Stimulated activated CD4-positive, alpha-beta T cell treated with anti-CD3 and anti-CD28 coated beads, Interleukin-1b, Interleukin-23, amount 100 ng/mL, for 24 hours (primary cell): ENCODE results near the gene PTH2R.
"Not testable (repeated sequence)": the region's sequence is repeated elsewhere in the genome, so short reads cannot be mapped to it uniquely, and the experiment has no call there.

Source experiments
- DNase-seq, 4 experiments: peaks; one replicate each; pipeline ENCODE4 v3.0.0-alpha.2; 2020; ENCODE audit warnings: low read depth in 4 of 4, low spot score in 1 of 4

The PTH2R gene

GRCh38 chr2:208406474-208407451, at the start of gene PTH2R:
Gene PTH2R (plus strand): TSS chr2:208406792. CDS start chr2:208407044, 252 bp downstream.
- DNase-seq = no peak

DNA sequence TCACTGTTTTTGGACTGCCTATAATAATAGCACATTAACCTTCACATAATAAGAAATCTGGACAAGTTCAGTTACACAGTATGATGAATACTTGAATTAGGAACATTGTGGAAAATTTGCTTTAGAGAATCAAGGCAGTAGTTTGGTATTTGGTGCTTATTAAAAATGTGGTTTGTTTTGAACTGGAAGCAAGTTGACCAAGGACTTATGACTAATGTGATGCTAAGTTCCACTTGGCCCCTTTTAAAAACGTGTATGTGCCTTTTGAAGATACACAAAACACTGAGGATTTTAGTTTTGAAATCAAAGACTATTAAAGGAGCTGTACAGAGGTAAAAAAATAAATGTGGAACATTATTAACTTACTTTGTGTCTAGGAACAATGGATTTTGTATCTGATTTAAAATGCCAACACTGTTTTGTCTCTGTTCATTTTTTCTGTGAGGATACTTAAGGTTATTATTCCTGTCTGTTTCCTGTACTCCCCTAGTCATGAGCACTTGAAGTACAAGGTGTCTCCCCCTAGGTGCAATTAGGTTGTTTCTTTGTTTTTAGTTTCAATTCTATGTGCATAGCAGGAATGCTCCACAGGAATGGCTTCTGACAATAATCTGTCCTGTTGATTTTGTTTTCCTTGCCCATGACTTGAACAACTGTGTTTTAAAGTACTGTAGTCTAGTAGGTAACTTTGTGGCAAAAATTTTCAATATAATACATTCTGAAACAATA, 49.6 kb upstream of the PTH2R start:
- DNase-seq = no peak

DNA sequence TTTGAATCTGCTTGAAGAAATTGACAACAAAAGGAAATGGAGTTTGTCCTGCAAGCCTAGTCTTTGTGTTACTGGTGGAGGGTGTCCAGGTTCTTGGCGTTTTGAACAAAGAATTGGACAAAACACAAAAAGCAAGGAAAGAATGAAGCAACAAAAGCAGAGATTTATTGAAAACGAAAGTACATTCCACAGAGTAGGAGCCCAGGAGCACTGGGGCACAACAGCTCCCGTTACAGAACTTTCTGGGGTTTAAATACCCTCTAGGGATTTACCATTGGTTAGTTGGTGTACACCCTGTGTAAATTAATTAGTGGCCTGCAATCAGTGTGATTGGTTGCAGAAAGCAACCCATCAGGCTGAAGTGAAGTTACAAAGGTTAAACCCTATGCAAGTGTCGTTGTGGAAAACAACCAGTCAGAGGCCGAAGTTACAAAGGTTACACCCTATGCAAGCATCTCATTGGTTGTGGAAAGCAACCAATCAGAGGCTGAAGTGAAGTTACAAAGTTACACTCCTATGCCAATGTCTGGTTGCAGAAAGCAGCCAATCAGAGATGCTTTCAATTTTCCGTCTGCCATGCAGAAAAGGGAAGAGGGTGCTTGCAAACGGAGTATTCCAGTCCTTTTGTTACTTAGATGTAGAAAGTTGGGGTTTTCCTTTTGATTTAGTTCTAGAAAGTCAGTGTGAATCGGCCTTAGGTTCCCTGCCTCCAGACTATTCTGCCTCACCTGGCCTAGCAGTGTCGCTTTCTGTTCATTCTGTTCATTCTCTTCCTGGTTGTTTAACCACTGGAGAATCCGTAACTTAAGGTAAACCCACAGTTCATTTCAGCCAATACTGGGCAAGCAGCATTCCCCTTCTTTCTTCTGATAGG, 47.6 kb upstream of the PTH2R start:
- DNase-seq = no peak

DNA sequence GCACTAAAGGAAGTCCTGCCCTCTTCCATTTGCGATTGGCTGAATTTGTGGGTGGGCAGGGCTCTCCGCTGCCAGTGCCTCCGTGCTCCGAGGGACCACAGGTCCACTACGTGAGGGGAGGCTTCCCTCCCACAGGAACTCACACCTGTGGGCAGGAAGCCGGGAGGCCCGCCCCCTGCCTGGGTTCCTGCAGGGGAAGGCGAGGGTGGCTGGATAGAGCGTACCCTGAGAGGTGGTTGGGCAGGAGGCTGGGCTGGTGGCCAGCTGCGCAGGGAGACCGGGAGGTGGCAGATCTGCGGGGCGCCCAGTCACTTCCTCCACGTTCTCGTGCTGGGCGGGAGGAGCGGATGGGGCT, 47.0 kb upstream of the PTH2R start:
- DNase-seq = no peak

DNA sequence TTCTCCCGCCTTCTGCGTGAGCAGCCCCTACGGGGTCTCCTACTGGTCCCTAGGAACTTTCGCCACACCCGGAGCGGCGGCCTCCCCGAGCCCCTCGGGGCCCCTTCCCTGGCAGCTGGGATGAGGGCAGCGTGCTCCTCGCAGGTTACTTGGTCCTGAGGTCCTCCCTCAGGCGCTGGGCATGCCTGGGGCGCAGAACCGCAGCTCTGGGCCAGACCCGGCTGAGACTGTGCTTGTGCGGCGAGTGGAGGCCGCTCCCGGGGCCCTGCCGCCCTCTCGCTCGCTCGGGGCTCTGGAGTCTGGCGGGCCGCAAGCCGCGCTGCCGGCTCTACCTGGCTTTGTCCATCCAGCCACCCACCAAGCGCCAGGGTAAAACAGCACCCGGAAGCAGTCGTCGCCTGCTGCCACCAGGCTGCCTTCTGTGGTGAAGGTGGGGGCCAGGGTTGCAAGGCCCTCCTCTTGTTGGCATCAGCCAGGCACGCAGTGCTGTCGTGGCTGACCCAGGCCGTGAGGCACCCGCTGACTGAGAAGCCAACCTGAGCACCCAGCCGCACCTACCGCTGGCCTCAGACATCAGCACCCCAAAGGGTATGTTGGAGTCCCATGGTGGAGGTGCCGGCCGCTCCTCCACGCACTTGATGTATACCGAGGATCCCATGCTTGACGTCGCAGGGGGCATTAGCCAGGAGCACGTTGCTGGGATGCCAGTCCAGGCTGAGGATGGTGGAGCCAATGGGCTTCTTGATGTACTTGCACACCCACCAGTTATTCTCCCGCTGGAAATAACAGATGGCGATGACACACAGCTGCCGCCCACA, 46.1 kb upstream of the PTH2R start:
- no peak for DNase-seq

GRCh38 chr2:208361077-208361441, 45.5 kb upstream of the PTH2R start:
- DNase-seq = no peak

- DNase-seq = no peak
Measured at GRCh38 chr2:208363485-208363884, 43.1 kb upstream of the PTH2R start.

DNA sequence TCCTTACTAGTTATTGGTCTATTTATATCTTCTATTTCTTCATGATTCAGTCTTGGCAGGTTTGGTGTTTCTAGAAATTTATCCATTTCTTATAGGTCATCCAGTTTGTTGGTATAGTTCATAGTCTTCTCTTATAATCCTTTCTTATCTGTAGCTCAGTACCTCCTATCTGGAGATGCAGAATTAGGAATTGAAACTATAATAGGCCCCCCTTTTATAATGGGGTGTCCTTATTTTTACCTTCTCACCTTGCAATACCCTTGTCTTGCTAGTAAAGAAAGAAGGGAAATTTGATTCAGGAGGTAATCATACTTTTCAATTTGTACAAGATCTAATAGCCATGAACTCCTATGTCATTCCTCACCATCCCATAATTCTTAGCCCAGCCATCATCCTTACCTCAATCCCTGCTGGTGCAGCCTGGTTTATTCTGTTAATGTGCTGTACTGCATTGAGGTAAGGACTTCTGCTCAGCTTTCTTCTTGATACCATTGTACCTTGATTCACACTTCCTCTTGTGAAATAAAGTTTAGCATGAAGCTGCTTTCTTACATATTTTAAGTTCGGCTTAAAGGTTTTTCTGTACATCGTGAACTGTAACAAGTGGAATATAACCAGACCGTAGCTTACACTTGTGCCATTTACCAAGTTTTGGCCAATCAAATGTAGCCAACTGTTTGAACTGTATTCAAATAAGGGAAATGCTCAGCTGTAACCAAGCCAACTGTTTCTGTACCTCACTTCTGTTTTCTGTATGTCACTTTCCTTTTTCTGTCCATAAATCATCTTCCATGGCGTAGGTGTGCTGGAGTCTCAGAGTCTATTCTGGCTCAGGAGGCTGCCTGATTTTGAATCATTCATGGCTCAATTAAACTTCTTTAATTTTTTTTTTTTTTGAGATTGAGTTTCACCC, 40.1 kb upstream of the PTH2R start:
- DNase-seq = no peak

- no peak for DNase-seq
Measured at GRCh38 chr2:208369091-208369490, 37.5 kb upstream of the PTH2R start.

- no peak for DNase-seq
Measured at GRCh38 chr2:208370881-208371633, 35.5 kb upstream of the PTH2R start.

GRCh38 chr2:208371634-208371935, 35.0 kb upstream of the PTH2R start:
- DNase-seq = no peak

- DNase-seq = no peak
Measured at GRCh38 chr2:208373460-208374089, 33.0 kb upstream of the PTH2R start.

DNA sequence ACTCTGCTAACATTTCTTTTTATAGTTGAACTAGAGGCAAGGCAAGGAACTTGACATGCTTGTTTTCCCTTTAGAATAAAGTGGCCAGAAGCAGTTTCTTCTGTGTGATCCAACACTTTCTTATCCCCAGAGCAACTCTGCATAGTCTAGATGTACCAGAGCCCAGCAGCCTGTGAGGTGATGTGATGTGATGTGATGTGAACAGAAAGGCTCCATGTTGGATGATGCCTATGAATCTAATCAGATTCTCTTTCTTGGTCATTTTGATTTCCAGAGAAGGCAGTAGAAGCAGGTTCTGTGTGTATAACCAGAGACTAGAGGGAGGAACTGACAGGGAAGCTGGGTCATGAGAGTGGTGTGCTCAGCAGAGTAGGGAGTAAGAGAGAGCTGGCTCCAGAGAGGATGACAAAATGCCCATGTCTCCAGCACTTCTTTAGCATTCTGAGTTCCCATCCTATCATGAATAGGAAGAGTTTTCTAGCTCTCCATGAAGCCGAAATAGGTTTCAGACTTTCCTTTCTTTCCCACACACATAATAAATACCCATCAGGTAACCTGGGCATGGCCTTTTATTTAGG, 31.0 kb upstream of the PTH2R start:
- no peak for DNase-seq

DNA sequence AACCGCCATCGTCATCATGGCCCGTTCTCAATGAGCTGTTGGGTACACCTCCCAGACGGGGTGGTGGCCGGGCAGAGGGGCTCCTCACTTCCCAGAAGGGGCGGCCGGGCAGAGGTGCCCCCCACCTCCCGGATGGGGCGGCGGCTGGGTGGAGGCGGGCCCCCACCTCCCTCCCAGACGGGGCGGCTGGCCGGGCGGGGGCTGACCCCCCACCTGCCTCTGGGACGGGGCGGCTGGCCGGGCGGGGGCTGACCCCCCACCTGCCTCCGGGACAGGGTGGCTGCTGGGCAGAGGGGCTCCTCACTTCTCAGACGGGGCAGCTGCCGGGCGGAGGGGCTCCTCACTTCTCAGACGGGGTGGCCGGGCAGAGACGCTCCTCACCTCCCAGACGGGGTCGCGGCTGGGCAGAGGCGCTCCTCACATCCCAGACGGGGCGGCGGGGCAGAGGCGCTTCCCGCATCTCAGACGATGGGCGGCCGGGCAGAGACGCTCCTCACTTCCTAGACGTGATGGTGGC, 29.2 kb upstream of the PTH2R start:
- not testable (repeated sequence) for DNase-seq

- DNase-seq = no peak
Measured at GRCh38 chr2:208379192-208379591, 27.4 kb upstream of the PTH2R start.

DNA sequence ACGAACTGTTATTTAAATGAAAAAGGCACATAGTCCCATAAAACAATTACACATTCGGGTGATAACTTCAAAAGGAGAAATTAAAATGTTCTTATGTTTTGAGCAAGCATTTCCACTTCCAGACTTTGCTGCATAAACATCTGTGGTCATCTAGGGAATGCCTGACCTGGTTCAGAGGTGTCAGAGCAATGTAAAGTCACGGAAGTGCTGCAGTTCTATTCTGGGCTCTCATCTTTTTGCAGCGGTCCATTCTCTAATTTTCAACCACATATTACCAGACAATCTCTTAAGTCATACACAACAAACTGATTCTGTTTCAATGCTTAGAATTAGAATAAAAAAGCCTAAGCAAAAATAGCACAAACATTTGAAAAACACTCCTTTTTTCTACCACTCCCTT, 22.0 kb upstream of the PTH2R start:
- no peak for DNase-seq

DNA sequence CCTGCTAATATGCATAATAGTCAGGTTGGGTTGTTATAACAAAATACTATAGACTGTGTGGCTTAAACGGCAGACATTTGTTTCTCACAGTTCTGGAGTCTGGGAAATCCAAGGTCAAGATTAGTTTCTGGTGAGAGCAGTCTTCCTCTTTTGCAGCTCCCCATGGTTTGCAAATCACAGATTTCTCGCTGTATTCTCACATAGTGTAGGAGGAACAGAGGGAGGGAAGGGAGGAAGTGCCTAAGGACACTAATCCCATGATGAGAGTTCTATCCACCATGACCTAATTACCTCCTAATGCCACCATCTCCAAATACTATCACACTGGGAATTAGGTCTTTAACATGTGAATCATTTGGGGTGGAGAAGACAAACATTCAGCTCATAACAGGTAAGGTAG, 20.1 kb upstream of the PTH2R start:
- no peak for DNase-seq

DNA sequence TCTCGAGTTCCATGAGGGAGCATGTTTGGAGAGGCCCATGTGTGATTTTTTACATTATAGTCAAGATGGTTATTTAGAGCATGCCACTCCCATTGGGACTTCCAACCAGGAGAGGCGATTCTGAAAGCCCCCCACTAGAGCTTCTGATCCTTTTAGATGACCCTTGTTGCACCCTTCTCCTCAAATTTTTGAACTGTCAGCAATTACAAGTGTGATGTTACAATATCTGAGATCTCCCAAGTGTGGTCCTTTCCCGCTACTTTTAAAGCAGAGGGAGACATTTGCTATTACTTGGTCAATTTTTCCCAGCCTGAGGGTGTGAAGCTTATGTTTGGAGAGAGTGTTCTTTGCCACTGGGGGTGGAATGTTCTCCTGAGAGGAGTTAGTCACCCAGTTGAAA, 16.7 kb upstream of the PTH2R start:
- no peak for DNase-seq
